HG02973 (cell line): ENCODE results near the gene BCO1.

Experiments used
- ATAC-seq: cut with Tn5 transposase; IDR thresholded peaks from one replicate; pipeline ENCODE4 v1.9.1; 2021; ENCODE audit warnings: moderate library complexity; ENCODE audit not compliant: unreplicated experiment

The BCO1 gene

DNA sequence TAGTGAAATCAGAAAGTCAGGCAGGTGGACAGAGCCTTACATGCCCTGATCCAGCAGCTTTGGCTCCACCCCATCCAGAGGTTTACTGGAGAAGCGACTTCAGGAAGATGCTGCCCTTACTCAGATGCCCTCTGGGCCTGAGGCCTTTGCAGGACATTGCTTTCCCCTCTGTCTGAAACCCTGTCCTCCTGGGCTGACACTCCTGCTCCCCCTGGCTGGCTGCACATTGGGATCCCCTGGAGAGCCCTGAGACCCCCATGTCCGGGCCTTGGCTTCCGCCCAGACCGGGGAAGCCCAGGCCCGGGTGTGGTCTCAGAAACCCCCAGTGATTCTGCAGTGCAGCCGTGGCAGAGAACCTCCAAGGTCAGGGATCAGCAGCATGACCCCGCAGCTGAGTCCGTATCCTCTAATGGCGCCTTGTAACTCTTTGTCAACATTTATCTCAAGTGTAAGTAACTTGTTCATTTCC lies 36.6 kb downstream of the BCO1 start:
- ATAC-seq, result no peak

GRCh38 chr16:81275795-81276194 lies 37.3 kb downstream of the BCO1 start:
- ATAC-seq, result no peak

DNA sequence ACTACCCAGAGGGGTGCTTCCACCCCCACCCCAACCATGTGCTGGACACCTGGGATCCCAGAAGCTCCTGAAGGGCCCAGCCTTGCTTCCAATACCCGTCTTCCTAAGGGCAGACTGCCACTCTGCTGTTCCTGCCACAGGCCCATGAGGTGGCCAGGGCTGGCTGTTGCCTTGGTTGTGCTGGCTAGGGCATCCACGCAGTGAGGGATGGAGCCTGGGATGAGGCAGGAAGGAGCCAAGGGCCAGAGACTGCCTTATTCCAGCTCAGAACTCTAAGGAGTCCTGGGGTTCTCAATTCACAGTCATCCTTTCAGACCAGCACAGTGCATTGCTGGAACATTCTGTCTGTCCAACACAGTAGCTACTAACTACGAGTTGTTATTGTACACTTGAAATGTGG lies 37.8 kb downstream of the BCO1 start:
- no peak for ATAC-seq

DNA sequence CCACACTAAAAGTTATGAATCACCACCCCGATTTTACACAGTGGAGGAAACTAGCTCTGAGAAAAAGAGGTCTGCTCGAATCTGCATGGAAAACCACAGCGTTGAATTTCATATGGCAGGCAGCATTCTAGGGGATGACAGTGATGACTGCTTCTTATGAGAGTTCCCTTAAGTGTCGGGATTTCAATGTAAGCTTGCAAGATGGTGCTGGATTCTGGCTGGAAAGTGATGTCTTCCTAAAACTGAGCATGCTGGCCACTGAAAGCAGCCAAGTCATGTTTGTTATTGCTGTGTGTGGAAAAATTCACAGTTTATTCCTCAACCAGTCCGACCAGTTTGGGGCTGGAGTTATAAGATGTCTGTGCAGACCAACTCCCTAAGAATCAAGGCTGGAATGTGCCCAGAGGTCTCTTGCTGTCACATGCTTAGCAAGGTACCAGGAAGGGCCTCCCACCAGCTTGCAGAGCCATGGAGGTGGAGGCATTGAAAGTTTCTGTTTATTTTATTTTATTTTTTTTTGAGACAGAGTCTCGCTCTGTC lies 39.1 kb downstream of the BCO1 start:
- ATAC-seq, result no peak

GRCh38 chr16:81278526-81278925 lies 40.0 kb downstream of the BCO1 start:
- ATAC-seq, result no peak

GRCh38 chr16:81279392-81279791 lies 40.9 kb downstream of the BCO1 start:
- ATAC-seq, result no peak

GRCh38 chr16:81280393-81280792 lies 41.9 kb downstream of the BCO1 start:
- ATAC-seq, result no peak

DNA sequence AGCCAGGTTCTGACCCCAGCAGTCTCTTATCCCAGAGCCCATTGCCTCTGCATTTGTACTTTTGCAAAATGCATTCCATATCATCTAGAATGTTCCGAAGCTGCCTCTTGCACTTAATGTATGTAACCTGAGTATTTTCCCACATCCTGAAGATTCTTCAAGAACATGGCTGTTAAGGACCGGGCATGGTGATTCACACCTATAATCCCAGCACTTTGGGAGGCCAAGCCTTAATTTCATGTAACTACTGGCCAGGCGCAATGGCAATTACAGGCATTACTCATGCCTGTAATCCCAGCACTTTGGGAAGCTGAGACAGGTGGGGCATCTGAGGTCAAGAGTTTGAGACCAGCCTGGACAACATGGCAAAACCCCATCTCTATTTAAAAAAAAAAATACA lies 44.6 kb downstream of the BCO1 start:
- ATAC-seq, result no peak

DNA sequence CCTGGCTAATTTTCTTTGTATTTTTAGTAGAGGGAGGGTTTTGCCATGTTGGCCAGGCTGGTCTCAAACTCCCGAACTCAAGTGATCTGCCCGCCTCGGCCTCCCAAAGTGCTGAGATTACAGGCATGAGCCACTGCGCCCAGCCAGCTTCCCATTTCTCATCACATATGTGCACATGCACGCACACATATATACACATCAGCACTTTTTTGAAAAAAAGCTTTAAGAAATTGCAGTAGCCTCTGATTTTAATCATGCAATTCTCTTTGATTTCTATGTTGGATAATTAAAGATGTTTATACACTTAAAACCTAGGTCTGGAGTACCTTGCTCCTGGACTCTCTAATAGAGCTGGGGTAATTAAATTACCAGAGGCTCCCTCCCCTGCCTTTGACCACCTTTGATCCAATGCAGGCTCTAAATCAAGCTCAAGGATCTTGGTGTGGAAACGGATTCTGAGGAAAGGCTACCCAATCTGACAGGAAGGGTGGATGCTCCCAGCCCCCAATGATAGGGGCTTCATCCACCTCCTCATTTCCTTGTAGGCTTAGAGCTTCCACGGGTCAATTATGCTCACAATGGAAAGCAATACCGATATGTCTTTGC lies 46.6 kb downstream of the BCO1 start:
- no peak for ATAC-seq

DNA sequence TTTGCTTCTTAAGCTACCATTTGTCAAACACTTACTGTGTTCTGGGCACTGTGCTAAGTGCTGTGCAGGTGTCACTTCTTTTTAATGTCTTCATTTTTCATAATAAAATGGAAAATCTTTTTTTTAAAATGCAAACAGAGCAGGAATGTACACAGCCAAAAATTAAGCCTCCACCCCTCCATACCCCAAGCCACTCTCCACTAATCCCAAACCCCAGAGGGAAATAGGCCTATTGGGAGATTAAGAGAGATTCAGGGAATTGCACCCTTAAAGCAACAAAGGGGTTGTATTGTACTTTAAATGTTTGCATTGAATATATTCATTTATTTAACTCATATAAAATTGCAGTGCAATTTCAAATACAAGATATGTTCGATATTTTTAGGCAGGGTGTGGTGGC lies 47.7 kb downstream of the BCO1 start:
- no peak for ATAC-seq

DNA sequence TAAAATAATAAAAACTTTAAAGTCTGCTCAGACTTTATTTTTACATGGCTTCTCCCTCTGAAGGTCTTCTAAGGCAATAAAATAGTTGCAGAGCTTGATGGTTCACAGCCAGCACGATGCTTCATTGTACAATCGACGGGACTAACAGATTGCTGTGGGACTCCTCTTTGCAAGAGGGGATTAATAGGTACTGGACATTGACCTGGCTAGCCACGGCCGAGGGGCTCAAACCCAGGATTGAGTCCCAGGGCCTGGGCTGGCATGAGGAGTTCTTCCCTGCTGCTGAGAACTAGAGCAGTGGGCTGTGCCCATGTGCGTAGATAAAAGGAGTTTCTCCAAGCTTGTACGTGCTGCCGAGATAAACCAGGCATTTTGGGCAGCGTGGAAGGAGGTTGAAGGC lies 52.6 kb downstream of the BCO1 start:
- ATAC-seq, result no peak

DNA sequence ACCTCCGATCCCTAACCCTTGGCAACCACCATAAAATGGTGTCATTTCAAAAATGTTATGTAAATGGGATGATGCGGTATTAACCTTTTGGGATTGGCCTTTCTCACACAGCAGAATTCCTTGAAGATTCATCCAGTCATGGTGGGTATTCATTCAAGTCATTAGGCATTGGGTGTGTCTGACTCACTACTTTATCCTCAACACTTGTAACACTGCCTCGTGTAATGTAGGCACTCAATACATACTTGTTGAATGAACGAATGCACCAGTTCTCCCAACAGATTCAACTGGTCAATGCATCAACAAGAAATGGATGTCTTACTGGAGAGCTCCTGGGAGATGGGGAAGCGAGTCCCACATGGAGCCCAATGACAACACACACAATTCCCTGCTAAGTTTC lies 54.4 kb downstream of the BCO1 start:
- ATAC-seq, result no peak

DNA sequence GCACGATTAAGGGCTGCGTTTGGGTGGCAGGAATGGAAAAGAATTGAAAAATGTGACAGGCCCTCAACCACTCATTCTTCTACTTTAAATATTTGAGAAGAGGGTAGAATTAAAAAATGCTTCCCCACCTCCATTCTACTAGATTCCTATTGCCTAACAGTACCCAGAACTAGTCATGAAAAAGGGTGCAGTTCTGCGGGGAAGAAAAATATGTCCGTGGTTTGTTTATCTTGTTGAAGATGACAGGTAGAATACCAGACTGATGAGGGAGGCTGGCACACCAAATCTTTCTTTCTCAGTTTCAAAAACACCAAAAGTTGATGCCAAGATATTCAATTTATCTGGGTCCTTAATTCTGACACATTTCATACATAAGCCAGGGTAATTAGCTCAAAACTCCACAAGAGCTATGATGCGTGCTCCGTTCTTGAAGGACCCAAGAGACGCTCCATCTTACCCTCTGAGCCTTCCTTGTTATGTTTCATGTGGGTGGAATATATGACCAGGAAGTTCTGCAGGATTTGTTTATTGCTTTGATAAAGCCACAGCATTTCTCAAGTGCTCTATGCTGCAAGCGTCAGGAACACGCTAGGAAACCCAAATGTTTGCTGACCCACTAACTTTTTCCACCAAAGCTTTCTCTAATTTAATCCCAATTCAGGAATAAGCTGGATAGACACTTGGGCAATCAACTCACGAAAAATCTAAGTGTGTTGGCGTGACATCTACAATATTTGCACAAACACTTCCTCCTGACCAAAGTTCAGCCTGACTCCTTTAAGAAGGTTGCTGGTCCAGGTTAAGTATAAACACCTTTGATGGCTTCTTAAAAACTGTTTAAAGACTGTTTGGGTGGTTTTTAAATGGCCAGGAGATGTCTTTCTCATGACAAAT lies 55.7 kb downstream of the BCO1 start:
- ATAC-seq, result no peak

DNA sequence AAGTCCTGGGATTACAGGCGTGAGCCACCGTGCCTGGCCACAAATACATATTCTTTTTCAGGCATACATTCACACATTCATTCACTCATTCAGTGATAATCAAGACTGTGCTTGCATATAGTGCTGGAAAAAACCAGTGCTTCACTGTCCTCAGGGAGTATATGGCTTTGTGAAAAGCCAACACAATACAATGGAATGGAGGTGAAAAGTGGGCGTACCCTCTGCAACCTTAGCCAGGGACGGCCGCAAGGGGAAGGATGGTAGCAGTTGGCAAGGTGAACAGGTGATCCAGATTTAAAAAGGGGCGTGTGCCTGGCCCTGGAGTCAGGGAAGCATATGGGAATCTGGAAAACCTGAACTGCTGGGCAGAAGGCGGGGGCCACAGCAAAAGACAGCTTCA lies 58.1 kb downstream of the BCO1 start:
- no peak for ATAC-seq

DNA sequence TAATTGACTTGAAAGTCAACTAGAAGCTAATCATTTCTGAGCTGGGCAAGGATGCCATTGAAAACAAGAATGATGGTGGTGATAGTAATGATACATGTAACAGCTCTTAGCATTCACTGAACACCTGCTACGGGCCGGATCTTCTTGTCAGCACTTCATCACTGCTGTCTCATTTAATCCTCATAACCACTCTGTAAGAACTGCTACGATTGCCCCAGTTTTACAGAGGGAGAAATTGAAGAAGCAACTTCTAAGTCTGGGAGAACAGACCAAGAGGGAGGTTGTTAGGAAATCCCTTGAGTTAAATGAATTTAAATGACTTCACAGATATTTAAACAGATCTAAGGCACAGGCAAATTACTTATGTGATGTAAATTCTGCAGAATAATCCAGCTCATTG lies 69.3 kb downstream of the BCO1 start:
- no peak for ATAC-seq

DNA sequence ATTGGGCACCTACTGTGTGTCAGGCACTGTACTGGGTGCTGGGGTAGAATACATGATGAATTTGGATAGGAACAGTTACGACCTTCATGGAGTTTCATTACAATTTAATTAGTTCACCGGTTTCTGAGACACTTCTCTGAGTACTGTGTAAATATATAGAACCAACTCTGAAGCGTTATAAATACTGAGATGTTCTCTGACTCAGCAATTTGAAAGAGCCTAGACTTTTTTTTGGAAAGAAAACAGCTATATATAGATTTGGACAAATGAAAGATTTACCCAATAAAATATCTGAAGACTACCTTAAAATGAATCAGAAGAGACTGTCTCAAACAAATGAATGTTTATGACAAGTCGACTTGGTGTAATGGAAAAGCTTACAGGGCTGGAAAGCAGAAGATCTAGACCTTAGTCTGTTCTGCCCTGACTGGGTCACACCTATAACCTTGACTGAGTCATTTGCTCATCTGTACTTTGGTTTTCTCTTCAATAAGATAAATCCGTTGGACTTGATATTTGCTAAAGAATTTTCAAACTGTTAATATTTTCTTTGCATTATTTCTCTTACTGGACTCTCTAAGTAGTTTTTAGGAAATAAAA lies 71.7 kb downstream of the BCO1 start:
- no peak for ATAC-seq

GRCh38 chr16:81311762-81312161 lies 73.3 kb downstream of the BCO1 start:
- no peak for ATAC-seq

GRCh38 chr16:81313701-81314602 lies 75.5 kb downstream of the BCO1 start:
- ATAC-seq, result no peak

DNA sequence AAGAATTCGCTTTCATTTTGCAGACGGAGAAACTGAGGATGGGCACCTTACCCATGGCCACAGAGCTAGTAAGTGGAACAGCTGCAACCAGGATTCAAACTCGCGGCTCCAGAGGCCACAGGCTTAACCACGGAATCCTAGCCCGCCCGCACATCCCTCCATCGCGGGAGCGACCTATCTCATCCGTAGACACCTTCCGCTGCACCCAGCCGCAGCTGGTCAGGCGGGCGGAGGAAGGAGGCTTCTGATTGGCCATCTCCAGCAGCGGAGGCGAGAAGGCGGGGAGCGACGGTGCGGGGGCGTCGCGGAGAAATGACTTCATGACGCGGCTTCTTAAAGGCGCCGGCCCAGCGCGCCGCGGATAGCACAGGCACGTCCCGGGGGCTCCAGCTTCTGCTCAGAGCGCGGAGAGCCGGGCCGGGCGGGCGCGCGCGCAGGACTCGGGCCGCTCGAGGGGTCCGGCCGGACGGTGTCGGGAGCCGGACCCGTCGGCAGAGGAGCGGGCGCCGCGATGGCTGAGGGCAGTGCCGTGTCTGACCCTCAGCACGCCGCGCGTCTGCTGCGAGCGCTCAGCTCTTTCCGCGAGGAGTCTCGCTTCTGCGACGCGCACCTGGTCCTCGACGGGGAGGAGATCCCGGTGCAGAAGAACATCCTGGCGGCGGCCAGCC lies 76.2 kb downstream of the BCO1 start, which contains the start of gene GAN:
Gene GAN (plus strand): TSS at position 360 of the 668 bp plus-strand sequence. CDS start 152 bp downstream, at position 512.
- ATAC-seq, result peak; percentile 89
